ENCODE data around the gene FHL5.
"Not testable (repeated sequence)": the region's sequence is repeated elsewhere in the genome, so short reads cannot be mapped to it uniquely, and the experiment has no call there.

Gene FHL5

GRCh38 chr6:96532399-96532798 lies 30.5 kb upstream of the FHL5 start:
- no peak overlapping the region for H3K4me3 ChIP-seq (ENCODE audit: low read length)
- no peak for DNase-seq (ENCODE audit: low read depth)
- TF ChIP-seq CTCF (IDR thresholded peaks at IDR 0.05; ENCODE audit: insufficient read depth, low read depth, low read length, missing control alignments) = no peak

GRCh38 chr6:96537726-96538125 lies 25.2 kb upstream of the FHL5 start:
- TF ChIP-seq CTCF (IDR thresholded peaks at IDR 0.05; ENCODE audit: insufficient read depth, low read depth, low read length, missing control alignments) = no peak
- DNase-seq (ENCODE audit: low read depth) = no peak
- H3K4me3 ChIP-seq (ENCODE audit: low read length) = no peak overlapping the region

GRCh38 chr6:96542702-96543101 lies 20.2 kb upstream of the FHL5 start:
- peak; percentile 2 for DNase-seq (ENCODE audit: low read depth)
- no peak overlapping the region for H3K4me3 ChIP-seq (ENCODE audit: low read length)
- peak; percentile 22 for TF ChIP-seq CTCF (IDR thresholded peaks at IDR 0.05; ENCODE audit: insufficient read depth, low read depth, low read length, missing control alignments)

GRCh38 chr6:96545882-96546281 lies 17.0 kb upstream of the FHL5 start:
- no peak for TF ChIP-seq CTCF (IDR thresholded peaks at IDR 0.05; ENCODE audit: insufficient read depth, low read depth, low read length, missing control alignments)
- no peak overlapping the region for H3K4me3 ChIP-seq (ENCODE audit: low read length)
- no peak for DNase-seq (ENCODE audit: low read depth)

GRCh38 chr6:96547654-96548053 lies 15.3 kb upstream of the FHL5 start:
- no peak for TF ChIP-seq CTCF (IDR thresholded peaks at IDR 0.05; ENCODE audit: insufficient read depth, low read depth, low read length, missing control alignments)
- DNase-seq (ENCODE audit: low read depth) = no peak
- no peak overlapping the region for H3K4me3 ChIP-seq (ENCODE audit: low read length)

GRCh38 chr6:96554558-96554957 lies 8.4 kb upstream of the FHL5 start:
- no peak overlapping the region for H3K4me3 ChIP-seq (ENCODE audit: low read length)

GRCh38 chr6:96559740-96560139 lies 3.2 kb upstream of the FHL5 start:
- H3K4me3 ChIP-seq (ENCODE audit: low read length); DNase-seq (ENCODE audit: low read depth): not testable (repeated sequence)

More at GRCh38 chr6:96554558-96554957, 8.4 kb upstream of the FHL5 start:
- DNase-seq (ENCODE audit: low read depth) = no peak
- no peak for TF ChIP-seq CTCF (IDR thresholded peaks at IDR 0.05; ENCODE audit: insufficient read depth, low read depth, low read length, missing control alignments)

- no peak for TF ChIP-seq CTCF (IDR thresholded peaks at IDR 0.05; ENCODE audit: insufficient read depth, low read depth, low read length, missing control alignments)
- no peak overlapping the region for H3K4me3 ChIP-seq (ENCODE audit: low read length)
- DNase-seq (ENCODE audit: low read depth) = no peak
These were observed 925 bp downstream of the FHL5 start for GRCh38 chr6:96563853-96564252.
